Peyer's patch (tissue), 4 donors: ENCODE results near the gene SUN3. TPM values are rescaled to one million over a fixed set of nuclear protein-coding genes. Genes with fewer than 3 reads are reported as not detected.
A peak's percentile ranks its signal among the peaks of the same experiment; 100 is the strongest.

Experiments used
- DNase-seq, 3 donors: peaks; one replicate each; pipeline ENCODE4 v3.0.0-alpha.2; 2017 to 2019
- H3K27ac ChIP-seq, 4 donors: fragments of 200-600 bp; sonication (generic); one replicate each; pipeline ENCODE4 v1.5.1; 2016 to 2019
- H3K27me3 ChIP-seq, 2 donors: fragments of 200-600 bp; sonication (generic); one replicate each; pipeline ENCODE4 v1.5.1; 2019
- H3K36me3 ChIP-seq, 3 donors: fragments of 200-600 bp; sonication (generic); one replicate each; pipeline ENCODE4 v1.5.1; 2016 to 2019
- H3K4me1 ChIP-seq, 4 donors: fragments of 200-600 bp; sonication (generic); one replicate each; pipeline ENCODE4 v1.5.1; 2016 to 2019
- H3K4me3 ChIP-seq, 4 donors: fragments of 200-600 bp; sonication (generic); 1 replicate in 3 of 4; 2 replicates in 1 of 4; pipeline ENCODE4 v1.5.1; 2016 to 2019; ENCODE audit warnings: mild to moderate bottlenecking in 1 of 4
- H3K9me3 ChIP-seq, 4 donors: fragments of 200-600 bp; sonication (generic); one replicate each; pipeline ENCODE4 v1.5.1; 2016 to 2019; ENCODE audit warnings: mild to moderate bottlenecking in 1 of 4
- CTCF ChIP-seq, 6 experiments: fragments of 450-650 bp in 4 of 6; fragments of 200-600 bp in 2 of 6; sonication (generic) in 1 of 6; IDR thresholded peaks; one replicate each; pipeline ENCODE4 v1.5.1; 2017 to 2019; ENCODE audit warnings: antibody characterized with exemption in 6 of 6, mild to moderate bottlenecking in 3 of 6, moderate library complexity in 1 of 6
- POLR2A ChIP-seq, 2 donors: fragments of 450-650 bp; IDR thresholded peaks; one replicate each; pipeline ENCODE4 v1.5.1; 2017; ENCODE audit warnings: antibody characterized with exemption in 2 of 2, mild to moderate bottlenecking in 2 of 2, moderate library complexity in 2 of 2
- total RNA-seq, 4 donors: library from RNA; depleted of rRNA; stranded (reverse); fragments of >200 nt; gene quantifications; one replicate each; pipeline ENCODE4 v1.1.0, GENCODE V29; 2016

SUN3 gene
- total RNA-seq, 4 donors from 2014 or later, result not detected

GRCh38 chr7:47973739-47974138 is 55.2 kb downstream of the SUN3 start:
- Histone ChIP-seq H3K4me1 (peaks cover 0 to 24% (median 6%) of the 10 kb centered on the region in 4 donors), H3K36me3 (peaks cover 0 to 56% (median 0%) of the 10 kb centered on the region in 3 donors), H3K4me3 (no peak overlapping the region), H3K9me3 (no peaks in the 10 kb centered on the region), H3K27me3 (no peaks in the 10 kb centered on the region), H3K27ac (no peak overlapping the region)
- no peak for DNase-seq
- no peak for TF ChIP-seq CTCF (IDR thresholded peaks at IDR 0.05)
- no peak for TF ChIP-seq POLR2A (IDR thresholded peaks at IDR 0.05)

- Histone ChIP-seq H3K36me3 (peaks cover 0 to 61% (median 0%) of the 10 kb centered on the region in 3 donors), H3K27me3 (no peaks in the 10 kb centered on the region), H3K9me3 (no peaks in the 10 kb centered on the region), H3K27ac (peak overlapping the region in 3 of 4 donors; percentile 44 to 81 (median 67)), H3K4me3 (peak overlapping the region in 2 of 4 donors; percentile 3 to 15), H3K4me1 (peaks cover 0 to 15% (median 3%) of the 10 kb centered on the region in 4 donors)
- DNase-seq, result no peak
- TF ChIP-seq POLR2A (IDR thresholded peaks at IDR 0.05), result no peak
- TF ChIP-seq CTCF (IDR thresholded peaks at IDR 0.05), result no peak
Observed at GRCh38 chr7:47970761-47971160, 58.1 kb downstream of the SUN3 start.

GRCh38 chr7:47968847-47969774 is 59.8 kb downstream of the SUN3 start:
- no peak overlapping the region for H3K27ac ChIP-seq
- TF ChIP-seq POLR2A (IDR thresholded peaks at IDR 0.05) (no peak), CTCF (IDR thresholded peaks at IDR 0.05) (peak; percentile 35 to 77 (median 68))
- H3K4me1 ChIP-seq, result peaks cover 0 to 15% (median 3%) of the 10 kb centered on the region in 4 donors
- H3K27me3 ChIP-seq, result no peaks in the 10 kb centered on the region
- H3K36me3 ChIP-seq, result peaks cover 0 to 61% (median 6%) of the 10 kb centered on the region in 3 donors
- peak; percentile 57 to 78 (median 69) for DNase-seq
- H3K4me3 ChIP-seq, result no peak overlapping the region
- no peaks in the 10 kb centered on the region for H3K9me3 ChIP-seq

- DNase-seq, result no peak
- Histone ChIP-seq H3K27ac (no peak overlapping the region), H3K4me1 (peaks cover 0 to 15% (median 3%) of the 10 kb centered on the region in 4 donors), H3K4me3 (no peak overlapping the region), H3K27me3 (no peaks in the 10 kb centered on the region), H3K36me3 (peaks cover 0 to 61% (median 6%) of the 10 kb centered on the region in 3 donors), H3K9me3 (no peaks in the 10 kb centered on the region)
- TF ChIP-seq POLR2A (IDR thresholded peaks at IDR 0.05) (no peak), CTCF (IDR thresholded peaks at IDR 0.05) (no peak)
Observed at GRCh38 chr7:47967708-47968107, 61.2 kb downstream of the SUN3 start.

GRCh38 chr7:47967123-47967522 is 61.8 kb downstream of the SUN3 start:
- Histone ChIP-seq H3K27ac (no peak overlapping the region), H3K27me3 (no peaks in the 10 kb centered on the region), H3K4me1 (peaks cover 0 to 15% (median 3%) of the 10 kb centered on the region in 4 donors), H3K4me3 (no peak overlapping the region), H3K36me3 (peaks cover 0 to 66% (median 6%) of the 10 kb centered on the region in 3 donors), H3K9me3 (no peaks in the 10 kb centered on the region)
- TF ChIP-seq CTCF (IDR thresholded peaks at IDR 0.05), result no peak
- no peak for TF ChIP-seq POLR2A (IDR thresholded peaks at IDR 0.05)
- DNase-seq, result no peak
